ENCODE measurements around the gene CTRL.
"Not testable (repeated sequence)": the region's sequence is repeated elsewhere in the genome, so short reads cannot be mapped to it uniquely, and the experiment has no call there.

The CTRL gene

DNA sequence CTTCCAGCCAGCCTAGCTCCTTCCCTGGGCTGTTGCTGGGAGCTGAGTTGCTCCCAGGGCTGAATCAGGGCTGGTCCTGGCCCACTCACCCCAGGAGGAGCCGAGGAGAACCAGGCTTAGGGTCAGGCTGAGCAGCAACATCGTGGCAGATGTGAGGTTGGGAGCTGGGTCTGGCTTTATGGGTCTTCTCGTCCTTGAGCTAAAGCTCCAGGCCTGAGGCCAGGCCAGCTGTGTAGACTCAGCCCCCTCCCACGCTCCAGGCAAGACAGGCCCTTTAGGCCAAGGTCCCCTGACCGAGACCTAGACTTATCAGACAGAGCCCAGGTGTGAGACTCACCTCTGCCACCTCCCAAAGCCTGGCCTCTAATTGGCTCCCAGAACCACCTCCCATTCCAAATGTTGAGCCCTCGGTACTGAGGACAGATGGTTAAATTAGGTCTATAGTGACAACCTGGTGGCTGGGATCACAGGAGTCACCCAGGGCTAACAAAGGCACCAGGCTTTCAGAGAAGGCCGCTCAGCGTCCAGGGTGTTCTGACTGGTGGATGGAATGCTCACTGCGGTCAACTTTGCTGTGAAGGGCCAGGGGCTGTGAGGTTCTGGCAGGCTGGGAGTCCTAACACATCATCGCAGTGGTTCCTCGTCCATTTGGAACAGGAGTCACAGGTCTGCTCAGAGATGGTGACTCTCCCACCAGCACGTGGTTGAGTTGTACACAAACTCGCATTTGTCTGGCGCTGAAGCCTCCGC, at the start of gene CTRL:
TSS of gene CTRL (minus strand) at position 151 of the 750 bp plus-strand sequence. CDS start at position 141, 10 bp downstream.
- DNase-seq: no peak

DNA sequence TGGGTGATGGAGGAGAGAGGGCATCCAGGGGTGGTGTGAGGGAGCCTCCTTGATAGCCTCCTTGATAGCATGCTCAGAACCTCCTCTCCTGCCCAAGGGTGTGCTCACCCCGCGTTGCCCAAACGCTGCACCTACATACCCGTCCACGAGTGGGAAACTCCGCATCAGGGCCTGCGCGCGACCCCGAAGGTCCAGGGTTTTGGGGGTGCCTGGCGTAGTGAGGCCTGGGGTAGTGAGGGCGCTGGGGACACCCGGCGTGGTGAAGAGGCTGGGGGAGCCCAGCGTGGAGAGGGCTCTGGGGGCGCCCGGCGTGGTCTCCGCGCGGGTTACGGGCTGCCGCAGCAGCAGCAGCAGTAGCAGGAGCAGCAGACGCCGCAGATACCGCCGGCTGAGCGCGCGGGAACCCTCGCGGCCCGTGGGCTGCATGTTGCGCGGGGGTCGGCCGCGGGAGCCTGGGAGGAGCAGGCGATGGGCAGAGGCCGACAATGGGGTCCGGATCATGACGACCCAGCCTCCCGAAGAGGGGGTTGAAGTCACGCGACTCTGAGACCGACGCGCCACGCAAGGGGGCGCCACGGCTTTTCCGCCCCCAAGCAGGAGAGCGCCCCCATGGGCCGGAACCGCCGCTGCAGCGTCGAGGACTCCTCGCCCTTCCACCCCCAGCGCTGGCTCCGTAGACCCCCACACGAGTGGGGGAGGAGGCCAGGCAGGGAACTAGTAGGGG, 48.5 kb upstream of the CTRL start, which contains the start of gene DPEP3:
TSS of gene DPEP3 (minus strand) at position 545 of the 724 bp plus-strand sequence. CDS start at position 426, 119 bp downstream.
- DNase-seq: no peak

DNA sequence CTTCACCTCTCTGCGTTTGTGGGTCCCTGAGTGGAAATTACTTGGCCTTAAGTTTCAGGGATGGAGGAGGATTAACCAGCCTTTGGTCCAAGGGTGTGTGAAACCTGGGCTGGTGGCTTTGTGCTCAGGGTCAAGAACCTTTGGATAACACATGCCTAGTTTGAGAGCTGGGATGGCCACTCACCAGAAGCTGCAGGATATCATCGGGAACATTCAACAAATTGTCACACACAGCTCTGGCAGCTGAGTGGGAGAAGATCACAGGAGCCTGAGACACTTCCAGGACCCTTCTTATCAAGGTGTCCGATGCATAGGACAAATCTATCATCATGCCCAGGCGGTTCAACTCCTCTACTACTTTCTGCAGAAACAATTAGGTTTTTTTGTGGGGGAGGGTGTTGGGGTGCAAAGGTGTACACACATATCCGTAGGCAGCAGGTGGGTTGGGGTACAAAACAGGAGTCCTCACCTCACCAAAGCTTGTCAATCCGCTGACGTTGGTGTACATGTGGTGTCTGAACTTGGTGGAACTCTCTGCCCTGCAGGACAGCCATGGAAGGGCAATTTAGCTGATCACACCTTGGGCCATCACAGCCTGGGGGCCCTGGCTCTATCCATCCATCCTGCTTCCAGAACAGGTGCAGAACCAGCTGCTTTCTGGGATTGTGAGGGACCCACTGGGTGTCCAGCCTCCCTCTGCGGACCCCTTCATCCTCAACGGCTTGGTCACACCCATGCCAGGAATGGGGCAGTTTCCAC, 46.0 kb upstream of the CTRL start:
- DNase-seq: no peak

DNA sequence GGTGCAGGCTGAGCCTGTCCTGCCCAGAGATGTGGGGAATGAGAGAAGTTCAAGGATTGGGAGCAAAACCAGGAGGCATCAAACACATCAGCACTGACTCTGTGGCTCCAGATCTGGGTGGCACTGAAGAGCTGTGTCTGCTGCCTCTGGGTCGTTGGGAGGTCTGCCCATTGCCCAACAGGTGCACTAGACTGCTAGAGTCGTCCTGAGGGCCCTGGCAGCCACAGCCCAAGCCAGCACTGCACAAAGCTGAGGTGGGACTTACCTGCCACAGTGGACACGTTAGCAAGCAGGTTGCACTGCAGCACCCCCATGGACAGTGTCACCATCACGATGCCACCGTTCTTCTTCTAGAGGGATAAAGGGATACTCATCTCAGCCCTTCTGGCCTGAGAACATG, 45.3 kb upstream of the CTRL start:
- no peak for DNase-seq

DNA sequence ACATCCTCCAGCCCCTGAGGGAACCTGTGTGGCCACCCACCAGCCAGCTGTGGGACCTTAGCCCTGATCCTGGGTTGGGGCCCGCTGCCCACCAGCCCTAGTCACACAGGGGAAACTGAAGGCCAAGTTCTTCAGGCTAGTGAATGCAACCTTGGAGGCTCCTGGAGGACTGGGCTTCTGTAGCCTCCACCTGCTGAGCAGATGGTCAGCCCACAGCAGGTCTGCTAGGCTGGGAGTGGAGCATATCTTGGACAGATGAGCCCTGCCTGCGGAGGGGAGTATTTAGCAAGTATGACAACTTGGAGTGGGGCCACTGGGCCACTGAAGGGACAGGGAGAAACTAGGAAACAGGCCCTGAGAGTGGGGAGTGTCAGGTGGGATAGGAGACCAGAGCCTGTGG, 44.5 kb upstream of the CTRL start:
- DNase-seq: no peak

DNA sequence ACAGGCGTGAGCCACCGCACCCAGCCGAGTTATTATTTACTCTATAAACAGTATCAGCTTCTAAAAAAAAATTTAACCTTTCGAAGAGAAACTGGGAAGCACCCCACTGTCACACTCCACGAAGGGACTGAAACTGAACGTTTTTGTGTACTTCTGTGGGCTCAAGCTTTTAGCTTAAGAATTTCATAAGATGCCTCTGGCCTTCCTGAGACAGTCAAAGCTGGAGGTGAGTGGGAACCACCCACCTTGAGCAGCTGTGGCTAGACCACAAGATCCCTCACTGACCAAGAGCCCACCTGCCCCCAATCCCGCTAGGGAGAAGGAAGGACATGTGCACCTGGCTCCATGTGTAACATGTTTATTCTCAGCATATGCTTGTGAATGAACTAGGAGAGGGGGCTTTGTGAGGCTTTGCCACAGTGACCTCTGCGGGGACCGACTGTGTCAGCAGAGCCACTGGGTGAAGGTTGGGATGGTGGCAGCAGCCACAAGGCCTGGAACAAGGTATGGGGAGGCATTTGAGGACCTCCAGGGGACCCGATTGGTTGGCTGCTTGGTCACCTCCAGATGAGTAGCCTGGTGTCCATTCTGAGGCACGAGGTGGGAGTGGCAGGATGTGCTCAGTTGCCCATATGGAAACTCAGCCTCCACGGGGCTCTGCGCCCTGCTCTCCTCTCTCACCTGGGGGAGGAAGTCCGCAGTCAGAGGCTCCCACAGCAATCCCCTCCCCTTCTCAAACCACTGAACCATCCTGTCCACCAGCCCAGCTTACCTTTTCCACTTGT, 43.9 kb upstream of the CTRL start:
- DNase-seq: no peak

DNA sequence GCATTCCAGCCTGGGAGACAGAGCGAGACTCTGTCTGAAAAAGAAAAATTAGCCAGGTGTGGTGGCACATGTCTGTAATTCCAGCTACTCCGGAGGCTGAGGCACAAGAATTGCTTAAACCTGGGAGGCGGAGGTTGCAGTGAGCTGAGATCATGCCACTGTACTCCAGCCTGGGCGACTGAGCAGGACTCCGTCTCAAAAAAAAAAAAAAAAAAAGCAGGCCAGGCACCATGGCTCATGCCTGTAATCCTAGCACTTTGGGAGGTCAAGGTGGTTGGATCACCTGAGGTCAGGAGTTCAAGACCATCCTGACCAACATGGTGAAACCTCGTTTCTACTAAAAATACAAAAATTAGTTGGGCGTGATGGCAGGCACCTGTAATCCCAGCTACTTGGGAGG, 40.6 kb upstream of the CTRL start:
- DNase-seq: not testable (repeated sequence)

DNA sequence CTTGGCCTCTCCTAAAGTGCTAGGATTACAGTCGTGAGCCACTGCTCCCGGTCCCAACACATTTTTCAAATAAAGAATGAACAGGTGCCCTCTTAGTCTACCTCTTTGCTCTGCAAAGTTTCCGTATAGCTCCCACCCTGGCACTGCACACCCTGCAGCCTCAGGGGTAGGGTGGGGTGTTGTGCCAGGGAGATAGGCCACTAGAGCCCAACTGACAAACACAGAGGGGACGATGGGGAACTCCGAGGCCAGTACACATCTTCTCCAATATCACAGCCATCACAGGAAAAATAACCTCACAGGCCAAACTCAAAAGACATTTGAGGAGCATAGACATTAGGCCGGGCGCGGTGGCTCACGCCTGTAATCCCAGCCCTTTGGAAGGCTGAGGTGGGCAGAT, 39.4 kb upstream of the CTRL start:
- no peak for DNase-seq

DNA sequence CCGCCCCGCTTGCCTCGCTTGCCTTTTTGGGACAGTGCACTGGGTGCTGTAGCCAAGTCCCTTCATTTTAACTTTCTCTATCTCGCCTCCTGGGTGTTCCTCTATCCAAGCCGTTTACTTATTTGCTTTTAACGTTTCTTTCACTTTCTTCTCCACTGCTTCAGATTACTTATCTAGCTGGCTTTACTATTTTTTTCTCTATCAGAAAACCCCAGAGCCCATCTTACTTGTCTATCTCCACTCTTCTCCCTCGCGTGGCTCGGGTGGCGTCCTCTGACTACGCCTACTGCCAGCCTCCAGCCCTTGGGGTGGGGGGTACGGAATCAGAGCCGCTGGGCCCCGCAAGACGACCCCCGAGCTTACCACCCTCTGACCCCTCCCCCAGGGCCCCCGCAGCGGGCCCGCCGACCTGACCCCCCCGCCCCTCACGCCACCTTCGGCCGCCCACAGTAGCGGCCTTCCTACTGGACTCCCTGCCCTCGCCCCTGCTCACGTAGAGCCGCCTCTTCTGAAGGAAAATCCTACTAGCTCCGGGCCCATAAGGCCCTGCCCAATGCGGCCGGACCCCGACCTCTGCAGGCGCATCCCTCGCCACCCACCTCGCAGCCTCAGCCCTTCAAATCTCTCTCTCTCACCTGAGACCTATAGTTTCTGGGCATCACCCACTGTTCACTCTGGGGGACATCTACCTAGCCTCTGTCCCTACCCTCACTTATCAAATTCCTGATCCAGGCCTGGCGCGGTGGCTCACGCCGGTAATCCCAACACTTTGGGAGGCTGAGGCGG, 37.8 kb upstream of the CTRL start:
- no peak for DNase-seq

DNA sequence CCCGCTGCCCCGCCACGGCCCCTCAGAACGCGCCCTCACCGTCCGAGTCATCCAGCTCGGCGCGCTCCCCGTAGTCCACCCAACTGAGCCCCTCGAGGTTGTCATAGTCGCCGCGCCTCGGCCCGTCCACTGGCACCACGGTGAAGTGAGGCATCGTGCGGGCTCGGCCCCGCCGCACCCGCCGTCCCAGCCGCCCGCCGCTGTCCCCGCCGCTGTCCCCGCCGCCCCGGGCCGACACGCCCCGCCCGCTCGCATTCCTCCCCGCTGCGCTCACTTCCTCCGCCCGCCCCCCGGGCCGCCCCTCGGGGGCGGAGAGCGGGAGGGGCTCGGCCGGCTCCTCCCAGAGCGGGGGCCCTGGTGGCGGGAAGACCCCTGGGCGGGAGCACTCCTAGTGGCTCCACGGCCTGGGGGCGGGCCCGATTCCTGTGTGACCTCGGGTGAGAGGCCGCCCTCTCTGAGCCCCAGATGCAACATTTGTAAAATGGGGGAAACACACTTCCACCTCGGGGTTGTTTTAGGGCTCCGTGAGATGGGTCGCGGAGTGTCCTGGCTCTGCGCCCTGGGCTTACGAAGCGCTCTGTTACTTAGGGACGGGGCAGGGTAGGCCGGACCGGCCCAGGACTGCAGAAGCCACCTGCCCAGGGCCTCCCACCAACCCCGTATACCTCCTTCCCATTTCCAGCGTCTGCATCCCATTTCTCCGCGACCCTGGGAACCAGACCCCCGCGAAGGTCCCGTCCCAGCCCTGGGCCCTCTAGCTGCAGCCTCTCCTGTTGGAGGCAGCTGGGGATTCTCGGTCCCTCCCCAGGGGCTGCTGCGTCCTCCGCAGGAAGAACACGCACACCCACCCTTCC, 37.0 kb upstream of the CTRL start, which contains the start of gene SLC12A4:
TSS of gene SLC12A4 (minus strand) at position 238 of the 854 bp plus-strand sequence. CDS start at position 154, 84 bp downstream.
- peak; percentile 53 to 84 (median 64) for DNase-seq

DNA sequence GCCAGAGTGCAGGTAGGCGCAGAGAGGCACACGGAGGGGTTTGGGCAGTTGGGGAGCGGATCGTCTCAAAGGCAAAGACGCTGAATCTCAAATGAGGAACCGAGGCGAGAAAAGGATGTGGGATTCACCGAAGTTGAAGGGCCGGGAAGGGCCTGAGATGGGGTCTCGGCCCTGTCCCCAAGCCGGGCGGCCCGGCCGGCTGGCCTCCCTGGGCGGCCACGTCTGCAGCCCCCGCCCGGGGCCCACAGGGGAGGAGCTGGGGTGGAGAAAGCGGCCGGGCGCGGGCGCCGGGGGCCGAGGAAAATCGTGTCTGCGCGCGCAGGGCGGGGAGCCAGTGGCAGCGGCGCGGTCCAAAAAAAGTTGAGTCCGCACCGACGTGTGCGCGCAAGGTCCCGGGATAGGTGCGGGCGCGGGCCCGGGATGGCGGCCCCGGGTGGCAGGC, 36.3 kb upstream of the CTRL start:
- DNase-seq: peak in 1 of 4 experiments; percentile 21

DNA sequence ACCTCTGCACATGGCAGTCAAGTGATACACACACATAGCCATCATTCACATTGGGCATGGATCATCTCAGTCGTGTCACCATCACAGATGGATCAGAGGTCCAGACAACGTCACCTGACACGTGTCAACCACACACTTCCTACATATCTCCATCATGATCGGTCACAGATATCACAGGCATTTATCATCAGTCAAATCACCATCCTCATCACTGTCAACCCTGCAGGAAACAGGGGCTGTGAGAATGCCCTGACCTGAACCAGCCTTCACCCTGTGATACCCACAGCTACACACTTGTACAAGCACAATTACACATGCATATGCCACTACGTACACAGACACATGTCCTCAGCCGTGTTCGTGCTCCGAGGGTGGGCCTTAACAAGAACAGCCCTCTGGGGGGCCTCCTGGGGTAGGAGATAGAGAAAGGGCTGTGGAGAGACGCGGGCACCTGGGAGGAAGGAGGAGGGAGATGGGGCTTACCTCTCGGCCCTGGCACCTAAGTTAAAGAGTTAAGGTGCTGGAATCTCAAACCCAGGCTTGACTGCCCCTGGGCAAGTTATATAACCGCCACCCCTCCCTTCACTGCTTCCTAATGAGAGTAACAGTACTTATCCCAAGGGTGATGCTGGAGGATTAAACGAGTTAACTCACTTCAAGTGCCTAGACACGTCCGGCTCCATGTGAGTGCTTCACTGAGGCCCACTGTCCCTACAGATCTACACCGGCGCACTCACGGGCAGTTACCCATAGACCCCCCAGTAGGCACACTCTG, 35.7 kb upstream of the CTRL start:
- peak in 1 of 4 experiments; percentile 10 for DNase-seq

DNA sequence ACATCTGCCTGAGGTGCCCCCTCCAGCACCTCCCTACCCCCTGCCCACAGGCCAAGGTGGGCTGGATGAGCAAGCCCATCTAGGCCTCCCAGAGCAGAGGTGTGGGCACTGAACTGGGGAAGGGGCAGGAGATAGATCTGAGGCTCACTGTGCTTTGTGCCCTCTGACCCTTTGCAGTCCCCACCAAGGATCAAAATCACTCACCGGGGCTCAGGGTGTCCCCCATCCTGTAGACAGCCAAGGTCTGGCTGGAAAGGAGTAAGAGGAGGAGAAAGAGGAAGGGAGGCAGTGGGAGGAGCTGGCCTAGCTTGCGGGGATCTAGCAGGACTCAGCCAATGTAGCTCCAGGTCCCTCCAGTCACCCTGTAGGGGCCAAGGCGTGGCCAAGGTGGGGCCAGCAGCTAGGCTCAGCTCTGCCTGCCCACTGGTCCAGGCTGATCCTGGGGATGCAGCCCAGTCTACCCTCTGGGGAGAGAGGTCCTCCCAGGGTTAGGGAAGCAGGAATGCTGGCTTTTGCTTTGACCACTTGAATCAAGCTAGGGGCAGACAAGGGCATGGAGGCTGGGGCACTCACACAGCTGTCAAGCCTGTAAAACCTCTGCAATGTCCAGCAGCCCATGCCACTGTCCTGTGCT, 35.0 kb upstream of the CTRL start:
- DNase-seq: no peak

DNA sequence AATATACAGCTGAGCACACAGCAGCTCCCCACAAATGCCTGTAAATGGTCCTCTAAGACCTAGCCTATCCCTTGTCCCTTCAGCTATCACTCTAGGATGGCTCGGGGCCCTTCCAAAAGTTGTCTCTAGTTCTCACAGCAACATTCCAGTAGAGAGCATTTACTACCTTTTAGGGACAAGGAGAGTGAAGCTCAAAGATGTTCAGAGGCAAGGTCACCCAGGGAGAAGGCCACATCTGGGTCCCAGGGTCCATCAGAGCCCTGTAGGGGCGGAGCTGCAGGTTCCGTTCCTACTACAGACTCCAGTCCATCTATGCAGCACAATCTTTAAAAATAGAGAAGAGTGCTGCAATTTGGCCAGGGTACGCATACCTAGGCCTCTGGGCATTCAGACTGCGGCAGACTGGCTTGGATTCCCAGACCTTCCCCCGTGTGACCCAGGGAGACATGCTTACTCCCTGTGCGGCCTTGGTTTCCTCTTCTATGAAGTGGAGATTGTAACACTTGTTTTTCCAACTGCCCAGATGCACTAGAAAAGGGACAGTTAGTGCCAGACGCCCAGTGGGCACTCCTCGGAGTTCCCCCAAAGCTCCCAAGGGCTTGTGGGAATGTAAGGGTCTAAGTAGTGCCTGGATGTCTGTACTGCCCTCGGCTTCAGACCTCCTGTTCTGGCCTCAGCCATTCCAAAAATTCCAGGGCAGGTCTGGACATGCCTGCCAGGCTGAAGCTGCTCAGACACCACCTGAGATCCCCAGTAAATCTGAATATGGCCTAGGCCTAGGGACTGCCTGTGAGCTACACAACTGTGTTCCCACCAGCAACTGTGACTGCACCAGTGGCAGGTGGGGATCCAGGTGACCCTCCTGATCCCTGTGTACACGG, 34.2 kb upstream of the CTRL start:
- DNase-seq: no peak

DNA sequence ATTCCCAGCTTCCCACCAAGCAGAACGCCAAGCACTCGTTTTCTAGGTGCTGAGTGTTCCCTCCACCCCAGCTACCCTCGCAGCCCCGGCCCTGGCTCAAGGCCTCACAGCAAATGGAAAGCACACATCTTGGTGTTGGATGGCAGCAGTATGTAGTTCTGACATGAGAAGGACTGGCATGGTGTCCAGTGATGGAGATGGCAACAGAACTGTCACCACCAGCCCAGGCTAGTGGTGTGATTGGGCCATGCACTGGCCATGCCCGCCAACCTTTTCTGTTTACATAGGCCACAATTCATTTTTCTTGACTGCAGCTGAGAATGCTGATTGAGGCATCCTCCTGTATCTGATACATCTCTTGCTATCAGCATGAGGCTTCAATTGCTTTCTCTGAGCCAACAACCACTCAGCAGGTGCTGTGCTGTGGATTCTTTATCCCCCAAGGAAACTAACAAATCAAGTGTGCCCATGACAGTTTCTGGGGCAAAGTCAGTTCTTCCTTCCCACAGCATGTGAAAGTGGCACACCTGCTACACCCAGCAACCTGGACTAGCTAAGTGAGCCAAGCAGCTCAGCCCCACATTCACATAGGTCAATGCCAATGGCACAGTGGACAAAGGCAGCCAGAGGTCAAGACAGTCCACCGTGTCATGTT, 32.9 kb upstream of the CTRL start:
- no peak for DNase-seq

DNA sequence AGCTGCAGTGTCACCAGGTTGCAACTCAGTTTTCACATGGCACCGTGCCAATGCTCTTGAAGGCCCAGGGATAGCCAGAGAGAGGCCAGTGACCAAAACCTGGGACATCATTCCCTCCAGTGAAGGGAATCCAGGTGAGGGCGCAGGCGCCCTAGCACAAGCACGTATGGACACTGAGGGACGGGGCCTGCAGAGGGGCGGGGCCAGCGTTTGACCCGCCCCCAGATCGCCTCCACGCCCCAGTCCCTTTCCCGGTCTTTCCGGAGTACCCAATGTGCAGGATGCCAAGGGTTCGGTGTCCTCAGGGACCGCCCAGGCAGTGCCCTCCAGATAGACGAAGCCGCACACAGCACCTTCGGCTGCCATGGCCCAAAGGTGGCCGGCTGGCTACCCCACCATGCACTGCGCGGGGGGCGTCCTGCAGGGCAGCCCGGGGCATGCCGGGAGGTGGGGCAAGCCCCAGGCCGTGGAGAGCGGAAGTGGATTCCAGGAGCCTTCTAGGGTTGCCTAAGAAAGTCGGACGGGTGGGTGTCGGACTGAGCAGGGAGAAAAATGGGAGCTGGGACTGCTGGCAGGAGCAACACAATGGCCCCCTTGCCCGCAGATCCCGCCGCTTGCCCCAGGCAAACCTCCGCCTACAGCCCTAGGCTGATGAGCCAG, 32.1 kb upstream of the CTRL start:
- DNase-seq: no peak

DNA sequence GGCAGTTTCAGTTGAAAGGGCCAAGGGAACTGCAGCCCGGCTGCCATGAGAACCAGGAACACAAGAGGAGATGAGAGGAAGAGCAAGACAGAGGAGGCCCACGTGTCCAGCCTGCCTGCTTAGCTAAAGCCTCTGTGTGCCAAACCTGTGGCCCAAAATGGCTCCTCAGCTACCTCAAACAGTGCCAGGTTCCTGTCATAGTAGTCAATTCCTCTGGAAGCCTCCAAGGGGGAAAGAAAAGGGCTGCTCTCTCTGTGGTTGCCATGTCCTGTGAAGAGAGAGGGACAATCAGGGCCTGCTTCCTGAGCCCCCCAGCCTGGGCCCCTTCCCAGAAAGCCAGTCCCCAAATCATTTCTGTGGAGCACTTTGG, 31.6 kb upstream of the CTRL start:
- DNase-seq: no peak
